PC-9 (cell line): ENCODE results near the gene CAVIN1. TPM values are rescaled to one million over a fixed set of nuclear protein-coding genes. Genes with fewer than 3 reads are reported as not detected.
A peak's percentile ranks its signal among the peaks of the same experiment; 100 is the strongest.
"Not testable (repeated sequence)": the region's sequence is repeated elsewhere in the genome, so short reads cannot be mapped to it uniquely, and the experiment has no call there.

Experiments used
- BruUV-seq: library from RNA; stranded (reverse); fragments of 400-500 nt; replicated peaks from 2 replicates; lab custom pipeline; 2021; lab: Mats Ljungman, UMichigan
- CTCF ChIA-PET: fragments of 300-600 bp; sonication (Branson Sonifier 250); formaldehyde crosslinking; loops from one replicate; lab custom pipeline; 2022; ENCODE audit warnings: antibody characterized with exemption; lab: Charles Lee
- POLR2A ChIA-PET: fragments of 300-600 bp; sonication (Branson Sonifier 250); formaldehyde crosslinking; loops from one replicate; lab custom pipeline; 2022; ENCODE audit warnings: antibody characterized with exemption; ENCODE audit not compliant: unreplicated experiment; lab: Charles Lee
- DNase-seq, 2 experiments: peaks; one replicate each; pipeline versions ENCODE4 v3.0.0 to v3.0.0-alpha.2; 2015 to 2022; ENCODE audit warnings: mixed read lengths in 1 of 2
- H2AFZ ChIP-seq: fragments of 200-600 bp; sonication (generic); 2 replicates; pipeline ENCODE4 v1.8.1; 2017; ENCODE audit warnings: antibody characterized with exemption
- H3F3A ChIP-seq: fragments of 200-600 bp; sonication (generic); 2 replicates; pipeline ENCODE4 v1.8.1; 2017; ENCODE audit warnings: antibody characterized with exemption, mild to moderate bottlenecking, low read depth; ENCODE audit not compliant: insufficient read depth
- H3K27ac ChIP-seq: fragments of 200-600 bp; sonication (generic); 2 replicates; pipeline ENCODE4 v1.6.1; 2016; ENCODE audit warnings: mixed run types
- H3K27me3 ChIP-seq: fragments of 200-600 bp; sonication (generic); 2 replicates; pipeline ENCODE4 v1.6.1; 2016; ENCODE audit warnings: low read depth, mixed run types; ENCODE audit not compliant: insufficient read depth
- H3K36me3 ChIP-seq: fragments of 200-600 bp; sonication (generic); 2 replicates; pipeline ENCODE4 v1.6.1; 2016; ENCODE audit warnings: low read depth, mixed run types
- H3K4me1 ChIP-seq: fragments of 200-600 bp; sonication (generic); replicated peaks from 2 replicates; pipeline ENCODE4 v1.6.1; 2016; ENCODE audit warnings: mixed run types; ENCODE audit not compliant: insufficient read depth
- H3K4me2 ChIP-seq: fragments of 200-600 bp; sonication (generic); 2 replicates; pipeline ENCODE4 v1.6.1; 2017; ENCODE audit warnings: mixed run types
- H3K4me3 ChIP-seq: fragments of 200-600 bp; sonication (generic); 2 replicates; pipeline ENCODE4 v1.6.1; 2016; ENCODE audit warnings: mixed run types
- H3K79me2 ChIP-seq: fragments of 200-600 bp; sonication (generic); 2 replicates; pipeline ENCODE4 v1.6.1; 2017; ENCODE audit warnings: low read depth, mixed run types
- H3K9me2 ChIP-seq: fragments of 200-600 bp; sonication (generic); 2 replicates; pipeline ENCODE4 v1.8.1; 2017; ENCODE audit warnings: mild to moderate bottlenecking; ENCODE audit not compliant: insufficient read depth
- H3K9me3 ChIP-seq: fragments of 200-600 bp; sonication (generic); 2 replicates; pipeline ENCODE4 v1.8.1; 2016; ENCODE audit warnings: low read depth; ENCODE audit not compliant: insufficient read depth
- H4K20me1 ChIP-seq: fragments of 200-600 bp; sonication (generic); 2 replicates; pipeline ENCODE4 v1.8.1; 2017; ENCODE audit not compliant: insufficient read depth
- CTCF ChIP-seq: fragments of 200-600 bp; sonication (generic); conservative IDR thresholded peaks from 2 replicates; pipeline ENCODE4 v1.6.1; 2017; ENCODE audit warnings: mixed run types, antibody characterized with exemption, mild to moderate bottlenecking, moderate library complexity
- EZH2 ChIP-seq: fragments of 200-600 bp; sonication (generic); IDR thresholded peaks from 2 replicates; pipeline ENCODE4 v1.8.0; 2017; ENCODE audit warnings: antibody characterized with exemption, low read depth
- intact Hi-C: fragments of 100-400 bp; cut with micrococcal nuclease; formaldehyde crosslinking; loops from one replicate; pipeline ENCODE4 v1.10.0; 2022; ENCODE audit not compliant: unreplicated experiment
- total RNA-seq: library from RNA; stranded (reverse); gene quantifications from 2 replicates; pipeline ENCODE4 v1.2.3, GENCODE V29; 2021

The CAVIN1 gene
- total RNA-seq, 1 experiment from 2014 or later: 170 TPM

GRCh38 chr17:42399948-42400843 is 22.9 kb downstream of the CAVIN1 start:
- H3F3A ChIP-seq: peaks cover 41% of the 10 kb centered on the region
- H3K36me3 ChIP-seq: no peaks in the 10 kb centered on the region
- BruUV-seq: no TSS peak
- H3K9me3 ChIP-seq: no peaks in the 10 kb centered on the region
- H3K27ac ChIP-seq: peak overlapping the region; percentile 29; the same call in 1 of the 2 replicates
- no peak for DNase-seq
- H2AFZ ChIP-seq: no peak overlapping the region
- intact Hi-C loops: no loop called here
- H3K9me2 ChIP-seq: no peaks in the 10 kb centered on the region
- CTCF ChIA-PET: no interaction called here
- peaks cover 2% of the 10 kb centered on the region; the same call in 1 of the 2 replicates for H3K79me2 ChIP-seq
- no peak overlapping the region for H3K4me2 ChIP-seq
- peaks cover 40% of the 10 kb centered on the region for H3K4me1 ChIP-seq
- no peaks in the 10 kb centered on the region for H3K27me3 ChIP-seq
- POLR2A ChIA-PET: no interaction called here
- TF ChIP-seq EZH2 (no peak), CTCF (no peak)
- H4K20me1 ChIP-seq: no peaks in the 10 kb centered on the region
- H3K4me3 ChIP-seq: no peak overlapping the region

GRCh38 chr17:42399121-42399520 is 23.9 kb downstream of the CAVIN1 start:
- BruUV-seq: no TSS peak
- DNase-seq: no peak
- Histone ChIP-seq H3K4me1 (peaks cover 40% of the 10 kb centered on the region), H3K9me3 (no peaks in the 10 kb centered on the region), H3K27ac (peak overlapping the region; percentile 55), H3K4me3 (no peak overlapping the region), H3K79me2 (no peaks in the 10 kb centered on the region), H2AFZ (no peak overlapping the region), H3K36me3 (no peaks in the 10 kb centered on the region), H3F3A (peaks cover 41% of the 10 kb centered on the region), H3K9me2 (no peaks in the 10 kb centered on the region), H3K4me2 (no peak overlapping the region), H3K27me3 (no peaks in the 10 kb centered on the region), H4K20me1 (no peaks in the 10 kb centered on the region)
- ChIA-PET POLR2A (no interaction called here), CTCF (no interaction called here)
- TF ChIP-seq EZH2: no peak
- no peak for TF ChIP-seq CTCF
- intact Hi-C loops: no loop called here

GRCh38 chr17:42395601-42396000 is 27.5 kb downstream of the CAVIN1 start:
- H3K79me2 ChIP-seq, H3K4me3 ChIP-seq, H3K27me3 ChIP-seq, DNase-seq, H3K4me2 ChIP-seq, POLR2A ChIA-PET, H3K9me2 ChIP-seq, intact Hi-C loops, H3K27ac ChIP-seq, H4K20me1 ChIP-seq, BruUV-seq, CTCF ChIA-PET, H3K9me3 ChIP-seq, H3K36me3 ChIP-seq, H2AFZ ChIP-seq: not testable (repeated sequence)
- peaks cover 34% of the 10 kb centered on the region for H3K4me1 ChIP-seq
- H3F3A ChIP-seq: peaks cover 34% of the 10 kb centered on the region
